Activated naive CD8-positive, alpha-beta T cell treated with anti-CD3 and anti-CD28 coated beads, Interleukin-2, amount 50 U/mL, for 24 hours (primary cell): Measurements from ENCODE around the gene VTA1.
"Not testable (repeated sequence)": the region's sequence is repeated elsewhere in the genome, so short reads cannot be mapped to it uniquely, and the experiment has no call there.

Experiments used
- ATAC-seq: fragments of 150-1000 bp; cut with Tn5 transposase; one replicate; pipeline ENCODE4 v1.10.0; 2021
- DNase-seq: peaks from one replicate; pipeline ENCODE4 v3.0.0; 2021
- H3K27ac Mint-ChIP-seq: one replicate; pipeline ENCODE4 v1.8.0; 2021; ENCODE audit warnings: mild to moderate bottlenecking, mixed read lengths
- H3K27me3 Mint-ChIP-seq: one replicate; pipeline ENCODE4 v1.8.0; 2021; ENCODE audit warnings: mixed read lengths
- H3K36me3 Mint-ChIP-seq: one replicate; pipeline ENCODE4 v1.8.0; 2021; ENCODE audit warnings: low read depth, mixed read lengths
- H3K4me1 Mint-ChIP-seq: one replicate; pipeline ENCODE4 v1.8.0; 2021; ENCODE audit warnings: mixed read lengths
- H3K4me3 Mint-ChIP-seq: one replicate; pipeline ENCODE4 v1.8.0; 2021; ENCODE audit warnings: mild to moderate bottlenecking, moderate library complexity, mixed read lengths
- H3K9me3 Mint-ChIP-seq: one replicate; pipeline ENCODE4 v1.8.0; 2021; ENCODE audit warnings: mixed read lengths

VTA1 gene

DNA sequence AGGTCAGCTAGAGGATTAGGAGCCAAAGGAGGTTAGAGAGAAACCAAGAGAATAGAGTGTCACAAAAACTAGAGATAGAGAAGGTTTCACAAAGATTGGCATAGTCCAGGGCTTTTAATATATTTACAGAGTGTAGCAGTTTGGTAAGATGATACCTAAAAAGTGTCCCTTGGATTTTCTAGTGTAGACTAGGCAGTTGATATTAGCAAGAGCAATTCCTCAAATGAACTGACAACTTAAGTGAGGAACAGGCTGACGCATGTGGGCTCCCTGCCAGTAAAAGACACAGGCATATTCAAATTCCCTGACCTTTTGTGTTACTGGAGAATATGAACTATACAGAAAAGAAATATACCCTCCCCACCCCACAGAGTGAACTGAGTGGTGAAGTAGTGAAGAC, 40.1 kb downstream of the VTA1 start:
- Mint-ChIP-seq H3K27ac (no peak overlapping the region), H3K9me3 (no peaks in the 10 kb centered on the region), H3K4me1 (peaks cover 7% of the 10 kb centered on the region), H3K4me3 (no peak overlapping the region), H3K36me3 (peaks cover 18% of the 10 kb centered on the region), H3K27me3 (no peaks in the 10 kb centered on the region)
- no peak for ATAC-seq
- no peak for DNase-seq

GRCh38 chr6:142188341-142188740, 41.3 kb downstream of the VTA1 start:
- H3K36me3 Mint-ChIP-seq, result peaks cover 13% of the 10 kb centered on the region
- H3K27me3 Mint-ChIP-seq, H3K4me3 Mint-ChIP-seq, H3K4me1 Mint-ChIP-seq, H3K9me3 Mint-ChIP-seq, H3K27ac Mint-ChIP-seq, DNase-seq, ATAC-seq: not testable (repeated sequence)

DNA sequence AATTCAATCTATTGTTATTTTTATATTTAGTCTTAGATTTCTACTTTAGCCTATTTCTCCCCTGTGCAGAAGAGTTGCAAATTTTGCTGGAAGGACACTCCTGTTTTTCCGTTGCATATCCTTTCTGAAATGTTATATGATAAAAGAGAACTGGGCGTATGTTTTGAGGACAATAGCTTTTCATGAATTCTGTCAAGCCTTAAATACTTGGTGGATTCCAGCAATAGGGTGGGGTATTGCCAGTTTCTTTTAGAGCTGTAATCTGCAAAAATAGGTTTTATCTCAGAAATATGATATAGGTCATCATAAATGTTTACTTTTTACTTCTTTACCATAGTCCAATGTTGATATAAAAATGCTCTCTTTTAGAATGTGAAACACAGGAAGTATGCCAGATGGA, 42.0 kb downstream of the VTA1 start:
- no peak for ATAC-seq
- Mint-ChIP-seq H3K36me3 (peaks cover 18% of the 10 kb centered on the region), H3K4me1 (peaks cover 12% of the 10 kb centered on the region), H3K27ac (no peak overlapping the region), H3K4me3 (no peak overlapping the region), H3K27me3 (no peaks in the 10 kb centered on the region), H3K9me3 (no peaks in the 10 kb centered on the region)
- no peak for DNase-seq

GRCh38 chr6:142192343-142192742, 45.3 kb downstream of the VTA1 start:
- Mint-ChIP-seq H3K27me3 (no peaks in the 10 kb centered on the region), H3K9me3 (no peaks in the 10 kb centered on the region), H3K27ac (no peak overlapping the region), H3K4me3 (no peak overlapping the region), H3K4me1 (peaks cover 25% of the 10 kb centered on the region), H3K36me3 (peaks cover 21% of the 10 kb centered on the region)
- no peak for ATAC-seq
- DNase-seq, result no peak

- H3K27me3 Mint-ChIP-seq, result no peaks in the 10 kb centered on the region
- no peak for DNase-seq
- H3K27ac Mint-ChIP-seq, result no peak overlapping the region
- ATAC-seq, result no peak
- peaks cover 25% of the 10 kb centered on the region for H3K36me3 Mint-ChIP-seq
- peaks cover 23% of the 10 kb centered on the region for H3K4me1 Mint-ChIP-seq
- H3K4me3 Mint-ChIP-seq, result no peak overlapping the region
- no peaks in the 10 kb centered on the region for H3K9me3 Mint-ChIP-seq
Measured at GRCh38 chr6:142193621-142194020, 46.6 kb downstream of the VTA1 start.

DNA sequence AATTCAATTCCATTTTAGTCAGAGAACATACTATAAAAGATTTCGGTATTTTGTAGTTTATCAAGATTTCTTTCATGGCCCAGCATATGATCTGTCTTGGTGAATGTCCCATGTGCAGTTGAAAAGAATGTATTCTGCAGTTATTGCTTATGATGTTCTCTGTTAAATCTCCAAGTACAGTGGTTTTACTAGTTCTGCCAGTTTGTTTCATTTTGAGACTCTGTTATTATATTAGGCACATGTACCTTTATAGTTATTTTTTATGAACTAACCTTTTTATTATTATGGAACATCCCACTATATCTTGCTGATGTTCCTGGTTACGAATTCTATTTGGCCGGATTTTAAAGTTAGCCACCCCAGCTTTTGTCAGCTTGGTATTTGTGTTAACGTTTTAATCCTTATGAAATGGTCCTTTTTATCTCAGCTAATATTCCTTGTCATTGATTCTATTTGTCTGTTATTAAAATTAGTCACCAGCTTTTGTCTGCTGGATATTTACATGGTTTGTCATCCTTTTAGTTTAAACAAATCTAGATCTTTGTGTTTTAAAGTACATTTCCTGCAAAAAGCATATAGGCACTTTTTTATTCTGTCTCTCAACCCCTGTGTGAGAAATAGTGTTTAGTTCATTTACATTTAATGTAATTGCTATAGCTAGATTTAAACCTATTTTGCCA, 48.9 kb downstream of the VTA1 start:
- no peak for ATAC-seq
- no peak for DNase-seq
- no peaks in the 10 kb centered on the region for H3K27me3 Mint-ChIP-seq
- no peak overlapping the region for H3K4me3 Mint-ChIP-seq
- no peak overlapping the region for H3K27ac Mint-ChIP-seq
- H3K9me3 Mint-ChIP-seq, result no peaks in the 10 kb centered on the region
- peaks cover 23% of the 10 kb centered on the region for H3K4me1 Mint-ChIP-seq
- H3K36me3 Mint-ChIP-seq, result peaks cover 23% of the 10 kb centered on the region

GRCh38 chr6:142200846-142201628, 54.0 kb downstream of the VTA1 start:
- ATAC-seq, result no peak
- no peaks in the 10 kb centered on the region for H3K9me3 Mint-ChIP-seq
- peaks cover 6% of the 10 kb centered on the region for H3K4me1 Mint-ChIP-seq
- no peaks in the 10 kb centered on the region for H3K27me3 Mint-ChIP-seq
- no peak overlapping the region for H3K4me3 Mint-ChIP-seq
- no peak for DNase-seq
- H3K36me3 Mint-ChIP-seq, result peaks cover 29% of the 10 kb centered on the region
- no peak overlapping the region for H3K27ac Mint-ChIP-seq

DNA sequence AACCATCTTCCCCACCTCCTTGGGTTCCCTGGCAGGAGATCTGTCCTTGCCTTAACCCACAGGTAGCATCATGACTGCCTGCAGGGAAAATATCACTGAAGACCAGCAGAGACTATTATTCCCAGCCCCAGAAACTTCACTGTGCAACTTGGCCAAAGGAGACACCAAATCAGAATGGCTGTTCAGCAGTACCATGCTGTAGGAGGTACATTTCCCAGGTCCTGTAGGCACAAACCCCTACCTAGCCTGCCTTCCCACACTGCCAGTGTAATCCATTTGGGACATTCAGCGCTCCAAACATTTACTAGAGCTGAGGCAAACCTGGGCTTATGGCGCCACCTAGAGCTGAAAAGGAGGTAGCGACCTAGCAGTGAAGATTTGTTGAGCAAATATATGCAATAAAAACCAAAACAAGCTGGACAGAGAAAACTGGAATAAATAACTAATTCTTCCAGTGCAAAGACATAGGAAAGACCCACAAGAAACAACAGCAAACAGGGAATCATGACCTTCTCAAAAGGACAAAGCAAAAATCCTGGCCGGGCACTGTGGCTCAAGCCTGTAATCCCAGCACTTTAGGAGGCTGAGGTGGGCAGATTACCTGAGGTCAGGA, 60.3 kb downstream of the VTA1 start:
- Mint-ChIP-seq H3K9me3 (peaks cover 3% of the 10 kb centered on the region), H3K27ac (no peak overlapping the region), H3K4me3 (no peak overlapping the region), H3K4me1 (no peaks in the 10 kb centered on the region), H3K27me3 (no peaks in the 10 kb centered on the region), H3K36me3 (peaks cover 61% of the 10 kb centered on the region)
- no peak for ATAC-seq
- DNase-seq, result peak; percentile 41

GRCh38 chr6:142210606-142211005, 63.5 kb downstream of the VTA1 start:
- Mint-ChIP-seq H3K9me3 (peaks cover 3% of the 10 kb centered on the region), H3K36me3 (peaks cover 68% of the 10 kb centered on the region), H3K27me3 (no peaks in the 10 kb centered on the region), H3K27ac (no peak overlapping the region), H3K4me3 (no peak overlapping the region), H3K4me1 (no peaks in the 10 kb centered on the region)
- DNase-seq, result no peak
- no peak for ATAC-seq

GRCh38 chr6:142213402-142213801, 66.3 kb downstream of the VTA1 start:
- no peaks in the 10 kb centered on the region for H3K4me1 Mint-ChIP-seq
- no peak for DNase-seq
- no peak overlapping the region for H3K27ac Mint-ChIP-seq
- peaks cover 3% of the 10 kb centered on the region for H3K9me3 Mint-ChIP-seq
- H3K36me3 Mint-ChIP-seq, result peaks cover 47% of the 10 kb centered on the region
- no peak overlapping the region for H3K4me3 Mint-ChIP-seq
- ATAC-seq, result no peak
- H3K27me3 Mint-ChIP-seq, result no peaks in the 10 kb centered on the region

DNA sequence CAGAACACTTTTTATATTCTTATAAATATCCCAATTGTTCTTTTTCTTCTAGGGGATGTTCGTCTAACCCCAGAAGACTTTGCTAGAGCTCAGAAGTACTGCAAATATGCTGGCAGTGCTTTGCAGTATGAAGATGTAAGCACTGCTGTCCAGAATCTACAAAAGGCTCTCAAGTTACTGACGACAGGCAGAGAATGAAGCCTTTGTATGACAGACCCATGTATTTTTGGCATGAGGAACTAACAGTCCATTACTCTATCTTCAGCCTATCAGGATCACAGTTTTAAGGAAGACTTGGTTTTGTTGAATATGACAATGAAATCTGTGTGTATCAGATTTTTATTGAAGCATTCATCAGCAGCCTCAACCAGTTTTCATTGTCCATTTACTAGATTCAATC, 71.4 kb downstream of the VTA1 start:
- H3K9me3 Mint-ChIP-seq, result no peaks in the 10 kb centered on the region
- no peak overlapping the region for H3K27ac Mint-ChIP-seq
- DNase-seq (no peak), ATAC-seq (no peak)
- peaks cover 21% of the 10 kb centered on the region for H3K36me3 Mint-ChIP-seq
- no peaks in the 10 kb centered on the region for H3K27me3 Mint-ChIP-seq
- H3K4me3 Mint-ChIP-seq, result no peak overlapping the region
- no peaks in the 10 kb centered on the region for H3K4me1 Mint-ChIP-seq

- Mint-ChIP-seq H3K27me3 (no peaks in the 10 kb centered on the region), H3K4me3 (no peak overlapping the region), H3K9me3 (no peaks in the 10 kb centered on the region), H3K27ac (no peak overlapping the region), H3K4me1 (no peaks in the 10 kb centered on the region), H3K36me3 (peaks cover 10% of the 10 kb centered on the region)
- DNase-seq (no peak), ATAC-seq (no peak)
Measured at GRCh38 chr6:142222022-142222421, 75.0 kb downstream of the VTA1 start.

DNA sequence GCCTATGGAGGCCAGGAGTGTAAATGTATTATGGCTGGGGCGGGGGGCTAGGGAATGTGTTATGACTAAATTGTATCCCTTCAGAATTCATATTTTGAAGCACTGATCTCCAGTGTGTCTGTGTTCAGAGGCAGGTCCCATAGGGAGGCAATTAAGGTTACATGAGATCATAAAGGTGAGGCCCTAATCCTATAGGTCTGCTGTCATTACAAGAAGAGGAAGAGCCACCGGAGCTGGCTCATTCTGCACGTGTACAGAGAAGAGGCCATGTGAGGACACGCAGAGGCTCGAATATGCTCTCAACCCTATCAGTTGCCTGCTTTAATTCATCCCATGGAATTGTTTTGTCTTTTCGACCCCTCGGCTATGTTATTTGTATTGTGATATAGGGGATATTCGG, 76.9 kb downstream of the VTA1 start:
- no peaks in the 10 kb centered on the region for H3K9me3 Mint-ChIP-seq
- H3K4me3 Mint-ChIP-seq, result no peak overlapping the region
- DNase-seq (no peak), ATAC-seq (no peak)
- H3K27me3 Mint-ChIP-seq, result no peaks in the 10 kb centered on the region
- H3K36me3 Mint-ChIP-seq, result peaks cover 6% of the 10 kb centered on the region
- H3K27ac Mint-ChIP-seq, result no peak overlapping the region
- H3K4me1 Mint-ChIP-seq, result no peaks in the 10 kb centered on the region

DNA sequence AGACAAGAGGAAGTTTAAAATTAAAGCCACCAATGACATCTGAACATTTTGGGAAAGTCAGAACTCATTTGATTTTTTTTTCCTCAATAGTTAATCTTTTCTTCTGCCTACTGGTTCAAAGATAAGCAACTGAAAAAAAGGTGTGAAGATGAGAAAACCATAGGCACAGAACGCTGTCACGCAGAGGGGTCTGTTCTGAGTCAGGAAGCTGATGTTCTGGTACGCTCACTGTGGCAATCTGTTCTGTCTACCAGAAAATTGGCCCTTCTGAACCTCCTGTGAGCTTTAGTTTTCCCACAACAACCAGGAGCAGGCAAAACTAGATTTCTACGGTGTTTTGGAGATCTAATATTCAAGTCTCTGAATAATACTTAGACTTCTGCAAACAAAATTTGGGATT, 78.1 kb downstream of the VTA1 start:
- no peaks in the 10 kb centered on the region for H3K4me1 Mint-ChIP-seq
- no peaks in the 10 kb centered on the region for H3K27me3 Mint-ChIP-seq
- H3K36me3 Mint-ChIP-seq, result peaks cover 3% of the 10 kb centered on the region
- ATAC-seq, result no peak
- DNase-seq, result no peak
- H3K4me3 Mint-ChIP-seq, result no peak overlapping the region
- no peak overlapping the region for H3K27ac Mint-ChIP-seq
- peaks cover 9% of the 10 kb centered on the region for H3K9me3 Mint-ChIP-seq

GRCh38 chr6:142225552-142225951, 78.5 kb downstream of the VTA1 start:
- Mint-ChIP-seq H3K36me3 (peaks cover 3% of the 10 kb centered on the region), H3K4me1 (no peaks in the 10 kb centered on the region), H3K27me3 (no peaks in the 10 kb centered on the region), H3K4me3 (no peak overlapping the region), H3K9me3 (peaks cover 9% of the 10 kb centered on the region), H3K27ac (no peak overlapping the region)
- ATAC-seq, result no peak
- DNase-seq, result no peak
